Uterus (tissue), 4 donors: ENCODE data around the gene DNAJC17. TPM values are rescaled to one million over a fixed set of nuclear protein-coding genes. Genes with fewer than 3 reads are reported as not detected.

ENCODE experiments used
- DNase-seq, 2 donors: peaks; one replicate each; pipeline ENCODE4 v3.0.0-alpha.2; 2019 to 2020
- H3K27ac ChIP-seq, 2 donors: fragments of 200-600 bp; sonication (generic); 1 replicate in 1 of 2; 2 replicates in 1 of 2; pipeline ENCODE4 v1.5.1; 2016 to 2018
- H3K27me3 ChIP-seq, 2 donors: fragments of 200-600 bp; sonication (generic); one replicate each; pipeline ENCODE4 v1.5.1; 2018 to 2019; ENCODE audit warnings: control low read depth in 1 of 2
- H3K36me3 ChIP-seq, 2 donors: fragments of 200-600 bp; sonication (generic); one replicate each; pipeline ENCODE4 v1.5.1; 2019; ENCODE audit warnings: control low read depth in 1 of 2
- H3K4me1 ChIP-seq, 2 donors: fragments of 200-600 bp; sonication (generic); one replicate each; pipeline ENCODE4 v1.5.1; 2018 to 2019; ENCODE audit warnings: control low read depth in 1 of 2
- H3K4me3 ChIP-seq, 2 donors: fragments of 200-600 bp; sonication (generic); 1 replicate in 1 of 2; 2 replicates in 1 of 2; pipeline ENCODE4 v1.5.1; 2018 to 2019; ENCODE audit warnings: mild to moderate bottlenecking in 1 of 2
- H3K9me3 ChIP-seq, 2 donors: fragments of 200-600 bp; sonication (generic); one replicate each; pipeline ENCODE4 v1.5.1; 2019; ENCODE audit warnings: control low read depth in 1 of 2
- POLR2A ChIP-seq, 2 donors: fragments of 450-650 bp; IDR thresholded peaks; one replicate each; pipeline ENCODE4 v1.6.1; 2016; ENCODE audit warnings: antibody characterized with exemption in 2 of 2, mild to moderate bottlenecking in 1 of 2, moderate library complexity in 1 of 2
- intact Hi-C: fragments of 100-400 bp; cut with DNase I; formaldehyde crosslinking; loops from one replicate; pipeline ENCODE4 v1.15.1; 2023; ENCODE audit warnings: low total_unique reads
- total RNA-seq, 4 donors: library from RNA; depleted of rRNA in 3 of 4; stranded (reverse); fragments of >200 nt in 3 of 4; gene quantifications; one replicate each; pipeline versions ENCODE4 v1.1.0 to v1.2.4, GENCODE V29; 2014 to 2023
- TF ChIP-seq, protein P1 (sequence below), 4 experiments: fragments of 200-600 bp in 2 of 4; fragments of 450-650 bp in 2 of 4; sonication (generic) in 2 of 4; IDR thresholded peaks; one replicate each; pipeline ENCODE4 v1.5.1; 2016 to 2019; ENCODE audit warnings: antibody characterized with exemption in 4 of 4, mild to moderate bottlenecking in 2 of 4, moderate library complexity in 1 of 4
- donor health status: DM: yes; HTN: yes; CAD: no.

The DNAJC17 gene
- total RNA-seq, 4 donors from 2014 or later = 6.1 to 79.4 (median 32.5) TPM

DNA sequence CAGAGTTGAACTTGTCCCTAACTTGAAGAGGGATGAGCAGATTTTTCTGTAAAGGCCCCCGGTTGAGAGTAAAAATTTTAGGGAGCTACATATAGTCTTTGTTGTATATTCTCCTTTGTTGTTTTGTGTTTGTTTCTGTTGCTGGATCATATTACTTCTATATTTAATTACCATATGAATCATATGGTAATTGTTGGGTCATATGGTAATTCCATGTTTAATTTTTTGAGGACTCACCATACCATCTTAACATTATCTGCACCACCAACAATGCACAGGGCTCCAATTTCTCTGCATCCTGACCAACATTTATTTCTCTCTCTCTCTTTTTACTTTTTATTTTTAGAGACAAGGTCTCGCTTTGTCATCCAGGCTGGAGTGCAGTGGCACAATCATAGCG lies 7.8 kb downstream of the DNAJC17 start:
- Histone ChIP-seq H3K36me3 (no peaks in the 10 kb centered on the region), H3K27me3 (no peaks in the 10 kb centered on the region), H3K9me3 (no peaks in the 10 kb centered on the region), H3K27ac (no peak overlapping the region), H3K4me1 (no peaks in the 10 kb centered on the region), H3K4me3 (no peak overlapping the region)
- TF ChIP-seq, protein P1, sequence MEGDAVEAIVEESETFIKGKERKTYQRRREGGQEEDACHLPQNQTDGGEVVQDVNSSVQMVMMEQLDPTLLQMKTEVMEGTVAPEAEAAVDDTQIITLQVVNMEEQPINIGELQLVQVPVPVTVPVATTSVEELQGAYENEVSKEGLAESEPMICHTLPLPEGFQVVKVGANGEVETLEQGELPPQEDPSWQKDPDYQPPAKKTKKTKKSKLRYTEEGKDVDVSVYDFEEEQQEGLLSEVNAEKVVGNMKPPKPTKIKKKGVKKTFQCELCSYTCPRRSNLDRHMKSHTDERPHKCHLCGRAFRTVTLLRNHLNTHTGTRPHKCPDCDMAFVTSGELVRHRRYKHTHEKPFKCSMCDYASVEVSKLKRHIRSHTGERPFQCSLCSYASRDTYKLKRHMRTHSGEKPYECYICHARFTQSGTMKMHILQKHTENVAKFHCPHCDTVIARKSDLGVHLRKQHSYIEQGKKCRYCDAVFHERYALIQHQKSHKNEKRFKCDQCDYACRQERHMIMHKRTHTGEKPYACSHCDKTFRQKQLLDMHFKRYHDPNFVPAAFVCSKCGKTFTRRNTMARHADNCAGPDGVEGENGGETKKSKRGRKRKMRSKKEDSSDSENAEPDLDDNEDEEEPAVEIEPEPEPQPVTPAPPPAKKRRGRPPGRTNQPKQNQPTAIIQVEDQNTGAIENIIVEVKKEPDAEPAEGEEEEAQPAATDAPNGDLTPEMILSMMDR (IDR thresholded peaks at IDR 0.05) = no peak
- TF ChIP-seq POLR2A (IDR thresholded peaks at IDR 0.05) = no peak
- intact Hi-C loops = no loop called here
- DNase-seq = no peak

DNA sequence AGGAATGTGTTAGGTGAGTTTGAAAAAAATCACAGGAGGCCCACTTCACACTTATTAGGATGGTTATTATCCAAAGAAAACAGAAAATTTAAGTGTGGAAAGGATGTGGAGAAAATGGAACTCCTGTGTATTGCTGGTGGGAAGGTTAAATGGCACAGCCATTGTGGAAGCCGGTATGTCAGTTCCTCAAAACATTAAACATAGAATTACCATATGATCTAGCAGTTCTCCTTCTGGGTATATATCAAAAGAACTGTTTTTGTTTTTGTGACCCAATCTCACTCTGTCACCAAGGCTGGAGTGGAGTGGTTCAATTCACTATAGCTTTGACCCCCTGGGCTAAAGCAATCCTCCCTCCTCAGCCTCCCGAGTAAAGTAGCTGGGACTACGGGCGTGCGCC lies 10.8 kb downstream of the DNAJC17 start:
- Histone ChIP-seq H3K27ac (no peak overlapping the region), H3K9me3 (no peaks in the 10 kb centered on the region), H3K4me3 (no peak overlapping the region), H3K27me3 (no peaks in the 10 kb centered on the region), H3K4me1 (no peaks in the 10 kb centered on the region), H3K36me3 (no peaks in the 10 kb centered on the region)
- intact Hi-C loops = no loop called here
- DNase-seq = no peak
- TF ChIP-seq POLR2A (IDR thresholded peaks at IDR 0.05) = no peak
- TF ChIP-seq, protein P1 (IDR thresholded peaks at IDR 0.05) = no peak

GRCh38 chr15:40796041-40796440 lies 11.2 kb downstream of the DNAJC17 start:
- H3K4me3 ChIP-seq = no peak overlapping the region
- H3K27me3 ChIP-seq = no peaks in the 10 kb centered on the region
- H3K4me1 ChIP-seq = no peaks in the 10 kb centered on the region
- H3K36me3 ChIP-seq = no peaks in the 10 kb centered on the region
- H3K9me3 ChIP-seq = no peaks in the 10 kb centered on the region
- DNase-seq = no peak
- intact Hi-C loops = no loop called here
- H3K27ac ChIP-seq = no peak overlapping the region
- TF ChIP-seq, protein P1 (IDR thresholded peaks at IDR 0.05) = no peak
- no peak for TF ChIP-seq POLR2A (IDR thresholded peaks at IDR 0.05)

DNA sequence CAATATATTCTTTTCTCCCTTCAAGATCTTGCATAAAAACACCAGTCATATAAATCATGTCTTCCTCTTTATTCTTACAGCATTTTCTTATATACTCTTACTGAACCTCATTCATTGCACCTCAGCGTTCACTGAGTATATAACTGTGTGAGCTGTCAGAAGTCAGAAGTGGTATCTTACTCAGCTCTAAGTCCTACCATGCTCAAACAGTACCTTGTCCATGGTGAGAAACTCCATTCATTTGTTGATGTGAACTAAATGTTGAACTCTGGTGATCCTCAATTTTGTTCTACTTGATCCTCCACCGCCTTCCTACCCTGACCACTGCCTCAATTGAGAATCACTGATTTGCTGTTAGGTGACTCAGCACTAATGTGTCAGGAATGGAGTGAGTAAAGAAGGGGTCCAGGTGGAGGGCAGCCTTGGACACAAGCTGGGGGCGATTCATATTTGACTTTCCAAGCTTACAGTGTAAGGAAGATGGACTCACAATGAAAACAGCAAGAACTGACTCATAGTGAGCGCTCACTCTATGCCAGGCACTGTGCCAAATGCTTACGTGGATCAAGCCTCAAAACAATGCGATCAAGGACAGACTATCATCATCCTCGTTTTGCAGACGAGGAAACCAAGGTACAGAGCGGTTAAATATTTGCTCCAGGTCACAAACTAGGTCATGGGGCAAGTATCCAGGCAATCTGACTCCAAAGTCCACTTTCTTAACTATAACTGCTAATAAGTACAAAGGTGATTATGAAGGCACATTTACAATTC lies 13.9 kb downstream of the DNAJC17 start:
- no peak for DNase-seq
- Histone ChIP-seq H3K27ac (no peak overlapping the region), H3K4me3 (no peak overlapping the region), H3K36me3 (no peaks in the 10 kb centered on the region), H3K4me1 (no peaks in the 10 kb centered on the region), H3K9me3 (no peaks in the 10 kb centered on the region), H3K27me3 (no peaks in the 10 kb centered on the region)
- intact Hi-C loops = no loop called here
- TF ChIP-seq POLR2A (IDR thresholded peaks at IDR 0.05) = no peak
- TF ChIP-seq, protein P1 (IDR thresholded peaks at IDR 0.05) = no peak

DNA sequence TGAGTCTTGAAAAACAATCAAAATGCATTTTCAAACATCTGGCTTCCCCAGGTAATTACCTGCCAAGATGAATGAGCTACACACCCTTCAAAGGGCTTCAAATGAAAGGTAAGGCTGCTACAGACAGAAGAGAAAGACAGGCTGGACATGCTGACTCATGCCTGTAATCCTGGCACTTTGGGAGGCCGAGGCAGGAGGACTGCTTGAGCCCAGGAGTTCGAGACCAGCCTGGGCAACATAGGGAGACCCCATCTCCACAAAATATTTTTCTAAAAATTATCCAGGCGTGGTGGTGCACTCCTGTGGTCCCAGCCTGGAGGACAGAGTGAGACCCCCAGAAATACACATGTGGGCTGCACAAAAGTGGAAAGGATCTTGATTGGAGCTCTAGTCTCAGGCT lies 14.9 kb downstream of the DNAJC17 start:
- H3K36me3 ChIP-seq = no peaks in the 10 kb centered on the region
- no peaks in the 10 kb centered on the region for H3K4me1 ChIP-seq
- DNase-seq = no peak
- no peak overlapping the region for H3K4me3 ChIP-seq
- intact Hi-C loops = no loop called here
- TF ChIP-seq, protein P1 (IDR thresholded peaks at IDR 0.05) = no peak
- no peak for TF ChIP-seq POLR2A (IDR thresholded peaks at IDR 0.05)
- H3K27me3 ChIP-seq = no peaks in the 10 kb centered on the region
- no peak overlapping the region for H3K27ac ChIP-seq
- no peaks in the 10 kb centered on the region for H3K9me3 ChIP-seq
